Measurements from ENCODE around the gene NCEH1.

DNA sequence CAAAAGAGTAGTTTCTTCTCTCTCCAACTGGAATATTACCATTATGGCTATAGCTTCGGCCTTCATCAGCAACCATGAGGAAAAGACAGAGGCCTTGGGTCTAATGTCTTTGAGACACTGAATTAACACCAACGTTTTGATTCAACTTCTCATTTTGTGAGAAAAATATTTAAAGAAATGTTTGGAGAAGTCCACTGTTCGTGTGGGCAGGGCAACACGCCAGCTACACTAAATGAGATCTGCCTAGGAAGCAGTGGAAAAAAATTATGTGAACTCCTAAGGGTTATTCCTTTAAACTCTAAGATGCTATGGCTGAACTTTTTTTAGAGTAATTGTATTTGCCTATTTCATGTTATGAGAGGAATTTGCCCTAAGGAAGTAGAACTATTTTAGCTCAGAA is 41.8 kb downstream of the NCEH1 start:
- TF ChIP-seq, protein P1, sequence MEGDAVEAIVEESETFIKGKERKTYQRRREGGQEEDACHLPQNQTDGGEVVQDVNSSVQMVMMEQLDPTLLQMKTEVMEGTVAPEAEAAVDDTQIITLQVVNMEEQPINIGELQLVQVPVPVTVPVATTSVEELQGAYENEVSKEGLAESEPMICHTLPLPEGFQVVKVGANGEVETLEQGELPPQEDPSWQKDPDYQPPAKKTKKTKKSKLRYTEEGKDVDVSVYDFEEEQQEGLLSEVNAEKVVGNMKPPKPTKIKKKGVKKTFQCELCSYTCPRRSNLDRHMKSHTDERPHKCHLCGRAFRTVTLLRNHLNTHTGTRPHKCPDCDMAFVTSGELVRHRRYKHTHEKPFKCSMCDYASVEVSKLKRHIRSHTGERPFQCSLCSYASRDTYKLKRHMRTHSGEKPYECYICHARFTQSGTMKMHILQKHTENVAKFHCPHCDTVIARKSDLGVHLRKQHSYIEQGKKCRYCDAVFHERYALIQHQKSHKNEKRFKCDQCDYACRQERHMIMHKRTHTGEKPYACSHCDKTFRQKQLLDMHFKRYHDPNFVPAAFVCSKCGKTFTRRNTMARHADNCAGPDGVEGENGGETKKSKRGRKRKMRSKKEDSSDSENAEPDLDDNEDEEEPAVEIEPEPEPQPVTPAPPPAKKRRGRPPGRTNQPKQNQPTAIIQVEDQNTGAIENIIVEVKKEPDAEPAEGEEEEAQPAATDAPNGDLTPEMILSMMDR (IDR thresholded peaks at IDR 0.05), result no peak
- TF ChIP-seq POLR2A (IDR thresholded peaks at IDR 0.05), result no peak
- TF ChIP-seq POLR2AphosphoS5 (IDR thresholded peaks at IDR 0.05), result no peak
